GM12864 (cell line): ENCODE measurements around the gene CROCC.

ENCODE experiments used
- DNase-seq: peaks from one replicate; pipeline ENCODE4 v3.0.0-alpha.2; 2011; ENCODE audit warnings: low read depth
- H3K4me3 ChIP-seq: 2 replicates; pipeline ENCODE4 v1.5.1; 2011; ENCODE audit warnings: mild to moderate bottlenecking, low read depth, low read length, control low read depth
- CTCF ChIP-seq: IDR thresholded peaks from 2 replicates; pipeline ENCODE4 v1.5.1; 2011; ENCODE audit warnings: low read depth, mild to moderate bottlenecking, moderate library complexity, low read length, control low read depth, inconsistent platforms; ENCODE audit errors: missing control alignments

The CROCC gene

GRCh38 chr1:17011439-17012307 lies 89.9 kb downstream of the CROCC start, which contains the start of gene ATP13A2:
Gene ATP13A2, minus strand, starts transcription at chr1:17011928. Its CDS starts 190 bp downstream, at chr1:17011738.
- peak; percentile 24 for DNase-seq
- no peak for TF ChIP-seq CTCF
- peak within 1 kb of the TSS; percentile 86 for H3K4me3 ChIP-seq

GRCh38 chr1:17012775-17013490 lies 91.2 kb downstream of the CROCC start:
- no peak overlapping the region for H3K4me3 ChIP-seq
- no peak for DNase-seq
- no peak for TF ChIP-seq CTCF

DNA sequence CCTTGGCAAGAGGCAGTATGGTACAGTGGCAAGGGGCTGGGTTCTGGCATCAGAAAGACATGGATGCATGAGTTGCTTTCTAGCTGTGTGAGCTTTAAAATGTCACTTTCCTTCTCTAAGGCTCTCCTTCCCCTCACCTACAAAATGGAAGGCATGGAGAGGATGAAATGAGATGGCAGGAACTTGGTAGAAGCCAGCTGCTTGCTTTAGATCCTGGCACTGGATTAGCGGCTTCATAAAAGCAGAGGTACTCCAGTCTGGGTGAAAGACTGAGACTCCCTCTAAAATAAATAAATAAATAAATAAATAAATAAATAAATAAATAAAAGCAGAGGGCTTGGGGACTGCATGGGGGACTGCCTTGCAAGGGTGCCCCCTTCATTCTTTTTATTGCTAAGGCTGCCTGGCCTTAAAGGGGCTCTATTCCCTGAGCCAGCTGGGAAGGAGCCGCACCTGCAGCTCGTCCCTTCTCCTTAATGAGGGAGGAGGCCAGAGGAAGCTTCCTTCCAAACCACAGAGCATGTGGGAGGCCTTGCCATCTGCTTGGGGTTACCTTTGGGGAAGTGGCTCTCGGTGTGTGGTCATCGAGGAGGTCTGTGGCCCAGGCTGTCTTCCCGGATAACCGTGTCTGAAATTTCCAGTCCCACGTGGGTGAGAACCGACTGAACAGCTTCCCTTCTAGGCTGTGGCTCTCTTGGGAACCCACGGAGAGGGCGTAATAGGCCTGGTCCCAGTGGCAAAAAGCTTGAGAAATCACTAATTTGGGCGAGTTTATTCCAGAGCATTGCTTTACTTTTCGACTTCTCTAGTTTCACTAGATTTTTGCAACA lies 92.0 kb downstream of the CROCC start:
- DNase-seq: no peak
- no peak overlapping the region for H3K4me3 ChIP-seq
- TF ChIP-seq CTCF: no peak

DNA sequence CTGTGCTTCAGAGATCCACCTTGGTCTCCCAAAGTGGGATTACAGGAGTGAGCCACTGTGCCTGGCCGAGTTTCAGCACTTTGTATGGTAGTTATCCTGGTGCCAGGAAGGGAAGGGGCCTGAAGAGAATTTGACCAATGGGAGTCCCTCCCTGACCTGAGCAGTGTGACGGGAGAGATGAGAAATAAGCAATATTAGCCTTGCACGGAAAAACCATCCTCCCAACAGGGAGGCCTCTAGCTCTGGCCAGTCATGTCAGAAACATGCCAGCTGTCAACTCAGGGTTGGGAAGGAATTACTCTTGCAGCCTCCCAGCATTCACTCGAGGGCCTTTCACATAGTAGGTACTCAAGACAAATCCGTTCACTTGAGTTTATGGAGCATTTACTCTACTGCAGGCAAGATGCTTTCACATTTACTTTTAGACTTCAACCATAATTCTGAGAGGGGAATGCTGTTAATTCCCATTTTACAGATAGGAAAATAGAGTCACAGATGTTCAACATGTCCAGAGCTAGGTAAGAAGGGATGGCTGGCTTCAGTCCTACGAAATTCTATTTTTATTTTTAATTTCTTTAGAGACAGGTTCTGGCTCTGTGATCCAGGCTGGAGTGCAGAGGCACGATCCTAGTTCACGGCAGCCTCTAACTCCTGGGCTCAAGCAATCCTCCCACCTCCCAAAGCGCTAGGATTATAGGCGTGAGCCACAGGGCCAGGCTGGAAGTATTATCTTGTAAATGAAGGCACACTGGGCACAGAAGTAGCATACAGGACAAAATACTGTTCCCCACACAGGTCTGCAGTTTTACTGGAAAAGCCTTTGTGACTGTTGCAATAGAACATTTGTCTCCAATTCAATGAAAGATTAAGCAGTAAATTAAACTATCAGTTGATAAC lies 93.2 kb downstream of the CROCC start:
- DNase-seq: no peak
- H3K4me3 ChIP-seq: no peak overlapping the region
- no peak for TF ChIP-seq CTCF

- no peak for DNase-seq
- no peak for TF ChIP-seq CTCF
- H3K4me3 ChIP-seq: no peak overlapping the region
Observed at GRCh38 chr1:17016317-17016661, 94.6 kb downstream of the CROCC start.

GRCh38 chr1:17017435-17017834 lies 95.7 kb downstream of the CROCC start:
- H3K4me3 ChIP-seq: no peak overlapping the region
- no peak for DNase-seq
- TF ChIP-seq CTCF: no peak
